GM23248 (cell line): Measurements from ENCODE around the gene MYOD1.

Experiments
- EZH2 ChIP-seq: fragments of 200-600 bp; sonication (generic); IDR thresholded peaks from 2 replicates; pipeline ENCODE4 v1.6.1; 2018; ENCODE audit warnings: antibody characterized with exemption, mild to moderate bottlenecking; ENCODE audit not compliant: insufficient read depth, poor library complexity, severe bottlenecking
- EZH2phosphoT487 ChIP-seq: fragments of 200-600 bp; sonication (generic); IDR thresholded peaks from 2 replicates; pipeline ENCODE4 v1.6.1; 2018; ENCODE audit warnings: antibody characterized with exemption, moderate library complexity, mild to moderate bottlenecking, low read depth; ENCODE audit not compliant: insufficient read depth

DNA sequence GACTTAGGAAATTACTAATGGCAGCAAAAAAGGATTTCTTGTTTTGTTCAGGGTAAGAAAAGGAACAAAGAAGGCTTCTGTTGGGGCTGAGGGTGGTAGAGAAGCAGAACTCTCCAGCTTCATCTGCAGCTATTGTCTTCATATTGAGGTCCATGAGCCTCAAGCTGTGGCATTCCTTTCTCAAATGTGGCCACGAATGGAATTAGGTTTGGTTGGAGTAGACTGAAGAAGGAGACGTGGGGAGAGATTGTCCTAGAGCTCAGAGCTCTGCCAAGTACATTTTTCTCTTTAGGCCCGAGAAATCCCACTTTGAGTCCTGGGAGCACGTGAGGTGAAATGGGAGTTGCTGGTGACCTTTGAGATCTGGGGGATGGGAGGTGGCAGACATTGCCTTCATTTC is 25.8 kb upstream of the MYOD1 start:
- TF ChIP-seq EZH2 (no peak), EZH2phosphoT487 (no peak)
